GM18508 (cell line): ENCODE measurements around the gene GDF11.
A peak's percentile ranks its signal among the peaks of the same experiment; 100 is the strongest.

Experiments used
- ATAC-seq: cut with Tn5 transposase; IDR thresholded peaks from one replicate; pipeline ENCODE4 v1.9.1; 2021; ENCODE audit warnings: moderate number of reproducible peaks; ENCODE audit not compliant: insufficient read depth, unreplicated experiment

Gene GDF11

GRCh38 chr12:55706568-55707218 lies 36.2 kb upstream of the GDF11 start:
- ATAC-seq: no peak

GRCh38 chr12:55707219-55707671 lies 35.7 kb upstream of the GDF11 start:
- ATAC-seq: no peak

GRCh38 chr12:55707841-55708694 lies 34.9 kb upstream of the GDF11 start, which contains the start of gene ITGA7:
ITGA7 (minus strand) TSS chr12:55707904; CDS start chr12:55707682, 222 bp downstream.
- ATAC-seq: no peak

GRCh38 chr12:55708695-55709233 lies 34.2 kb upstream of the GDF11 start:
- ATAC-seq: no peak

GRCh38 chr12:55711786-55712553 lies 31.0 kb upstream of the GDF11 start:
- no peak for ATAC-seq

GRCh38 chr12:55712700-55713415 lies 30.1 kb upstream of the GDF11 start:
- ATAC-seq: no peak

GRCh38 chr12:55713721-55714120 lies 29.2 kb upstream of the GDF11 start:
- ATAC-seq: no peak

GRCh38 chr12:55715169-55715764 lies 27.7 kb upstream of the GDF11 start:
- ATAC-seq: no peak

GRCh38 chr12:55715833-55716581 lies 26.9 kb upstream of the GDF11 start, which contains the start of gene BLOC1S1:
BLOC1S1 (plus strand) TSS chr12:55716046; CDS start chr12:55716052, 6 bp downstream.
- ATAC-seq: peak; percentile 41

- ATAC-seq: no peak
Observed at GRCh38 chr12:55716582-55716957, 26.4 kb upstream of the GDF11 start.

- ATAC-seq: no peak
Observed at GRCh38 chr12:55717011-55718007, 25.6 kb upstream of the GDF11 start.

- ATAC-seq: no peak
Observed at GRCh38 chr12:55718015-55718414, 24.9 kb upstream of the GDF11 start.

- no peak for ATAC-seq
Observed at GRCh38 chr12:55718624-55719275, 24.2 kb upstream of the GDF11 start.

- ATAC-seq: no peak
Observed at GRCh38 chr12:55719371-55719770, 23.6 kb upstream of the GDF11 start.

- no peak for ATAC-seq
Observed at GRCh38 chr12:55720071-55720564, 22.8 kb upstream of the GDF11 start, which contains the start of gene RDH5. RDH5 (plus strand) TSS chr12:55720393; CDS start chr12:55721185, 792 bp downstream.

GRCh38 chr12:55720894-55721444 lies 22.0 kb upstream of the GDF11 start:
- no peak for ATAC-seq
